Islet of Langerhans (tissue), 1 donor: Measurements from ENCODE around the gene SNCG.
"Not testable (repeated sequence)": the region's sequence is repeated elsewhere in the genome, so short reads cannot be mapped to it uniquely, and the experiment has no call there.

Source experiments
- FAIRE-seq: peaks from one replicate; lab custom pipeline; 2011; peaks lifted over from hg19 to GRCh38; lab: Jason Lieb, UNC

SNCG gene

DNA sequence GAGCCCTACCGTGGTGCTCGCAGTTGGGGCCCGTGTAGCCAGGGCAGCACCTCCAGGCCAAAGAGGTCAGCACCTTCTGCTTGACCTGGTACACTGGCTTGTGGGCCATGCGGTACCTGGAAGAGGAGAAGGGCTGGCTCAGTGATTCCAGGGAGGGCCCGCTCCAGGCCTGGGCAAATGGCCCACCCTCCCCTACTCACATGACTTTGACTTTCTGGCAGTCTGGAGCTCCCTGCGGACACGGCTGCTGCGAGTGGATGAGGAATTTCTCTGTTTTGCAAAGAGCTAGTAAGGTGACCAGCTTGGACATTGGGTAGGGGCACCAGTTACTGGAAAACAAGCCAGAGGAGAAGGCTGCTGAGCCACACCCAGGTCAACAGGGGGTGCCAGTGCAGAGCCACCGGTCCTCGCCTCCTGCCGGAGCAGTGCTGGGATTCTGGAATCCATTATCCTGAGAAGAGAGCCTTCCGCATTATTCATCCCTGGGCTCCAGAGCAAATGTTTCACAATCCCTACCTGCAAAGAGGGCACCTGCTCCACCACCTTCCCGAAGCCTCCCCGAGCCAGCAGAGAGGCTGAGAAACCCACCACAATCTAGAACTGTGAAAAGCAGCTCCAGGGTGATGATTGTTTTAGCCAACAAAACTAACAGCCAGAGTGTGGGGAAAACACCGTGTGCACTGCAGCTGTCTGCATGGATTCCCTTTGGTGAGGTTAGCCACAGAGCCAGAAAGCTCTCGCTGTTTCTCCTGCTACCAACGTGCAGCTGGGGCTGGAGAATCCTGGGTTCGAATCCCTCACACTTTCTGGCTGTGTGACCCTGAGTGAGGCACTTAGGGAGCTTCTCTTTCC, 12.8 kb upstream of the SNCG start:
- FAIRE-seq: no peak

DNA sequence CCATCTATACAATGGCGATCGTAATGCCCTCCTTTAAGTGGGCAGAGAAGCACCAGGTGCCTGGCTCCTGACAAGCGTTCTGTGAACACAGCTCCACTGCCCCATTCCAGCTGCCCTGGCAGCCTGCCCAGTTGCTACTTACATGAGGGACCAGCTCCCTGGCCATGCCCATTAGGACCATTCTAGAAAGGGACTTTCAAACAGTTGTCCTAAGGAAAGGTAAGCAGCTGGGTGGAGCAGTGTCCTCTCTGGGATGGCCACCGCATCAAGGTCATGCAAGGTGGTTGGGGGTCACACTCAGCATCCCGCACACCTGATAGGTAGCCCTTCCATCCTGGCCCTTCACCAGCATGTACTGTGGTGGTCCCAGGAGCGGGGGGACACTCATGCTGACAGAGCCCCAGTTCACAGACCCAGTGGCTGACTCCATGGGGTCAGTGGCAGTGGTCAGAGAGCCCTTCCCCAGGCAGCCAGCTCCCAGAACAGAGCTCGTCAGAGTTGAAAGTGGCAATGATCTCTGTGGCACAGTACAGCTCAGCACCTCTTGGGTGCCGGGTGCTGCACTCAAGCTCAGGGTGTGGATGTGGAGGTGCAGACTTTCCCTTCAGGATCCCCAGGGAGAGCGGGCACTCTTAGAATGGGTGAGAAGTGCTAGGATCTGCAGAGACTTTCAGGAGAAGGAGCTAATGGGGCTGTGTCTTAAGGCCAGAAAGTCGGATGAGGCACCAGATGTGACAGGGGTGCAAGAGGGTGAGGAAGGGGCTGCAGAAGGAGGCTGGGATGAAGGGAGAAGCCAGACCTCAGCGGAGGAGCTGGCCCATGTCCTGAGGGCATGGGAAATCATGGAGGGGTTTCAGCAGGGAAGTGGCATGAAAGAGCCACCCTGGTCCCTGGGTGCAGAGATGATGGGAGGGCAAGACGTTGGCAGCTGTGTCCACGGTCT, 11.9 kb upstream of the SNCG start:
- FAIRE-seq: no peak

DNA sequence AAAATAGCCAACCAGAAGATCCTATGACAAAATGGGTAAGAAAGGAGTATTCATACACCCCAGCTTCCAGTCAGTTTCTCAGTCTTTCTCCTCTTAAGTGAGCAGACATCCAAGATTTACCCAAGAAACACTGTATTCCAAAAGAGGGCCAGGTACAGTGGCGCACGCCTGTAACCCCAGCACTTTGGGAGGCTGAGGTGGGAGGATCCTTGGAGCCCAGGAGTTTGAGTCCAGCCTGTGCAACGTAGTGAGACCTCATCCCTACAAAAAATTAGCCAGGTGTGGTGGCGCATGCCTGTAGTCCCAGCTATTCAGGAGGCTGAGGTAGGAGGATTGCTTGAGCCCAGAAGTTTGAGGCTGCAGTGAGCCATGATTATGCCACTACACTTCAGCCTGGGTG, 10.6 kb upstream of the SNCG start:
- FAIRE-seq: not testable (repeated sequence)

DNA sequence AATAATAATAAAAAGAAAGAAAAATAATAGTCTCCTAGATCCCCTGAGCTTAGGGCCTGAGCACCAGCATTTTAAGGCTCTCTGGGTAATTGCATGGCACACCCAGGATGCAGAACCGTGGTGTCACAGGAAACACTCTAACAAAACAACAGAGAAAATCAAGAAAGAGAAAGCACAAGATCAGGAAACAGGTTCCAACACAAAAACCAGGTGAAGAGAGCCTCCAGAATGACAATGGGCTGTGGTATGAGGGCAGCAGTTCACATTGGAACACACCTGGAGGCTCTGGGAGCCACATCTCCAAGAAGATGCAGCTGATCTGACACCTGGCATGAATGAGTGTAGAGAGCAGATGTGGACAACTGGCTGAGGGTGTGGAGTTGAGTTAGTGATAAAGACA, 8.1 kb upstream of the SNCG start:
- FAIRE-seq: no peak

DNA sequence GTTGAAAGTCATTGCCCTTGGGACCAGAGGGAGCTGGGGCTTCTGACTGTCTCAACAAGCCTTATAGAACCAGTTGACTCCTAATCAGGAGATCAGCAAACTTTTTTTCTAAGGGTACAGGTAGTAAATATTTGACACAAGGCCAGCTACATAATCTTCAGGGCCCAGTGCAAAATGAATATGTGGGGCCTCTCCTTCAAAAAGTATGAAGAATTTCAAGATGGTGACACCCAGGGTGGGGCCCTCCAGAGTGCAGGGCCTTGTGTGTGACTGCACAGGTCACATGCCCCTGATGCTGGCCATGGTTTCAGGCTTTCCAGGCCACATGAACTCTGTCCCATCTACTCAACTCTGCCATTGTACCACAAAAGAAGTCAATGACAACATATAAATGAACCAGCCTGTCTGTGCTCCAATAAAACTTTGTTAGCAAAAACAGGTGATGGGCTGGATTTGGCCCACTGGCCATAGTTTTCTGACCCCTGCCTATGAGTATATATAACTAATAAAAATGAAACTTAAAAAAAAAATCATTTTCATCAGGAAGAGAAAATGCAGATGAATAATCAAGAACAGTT, 7.1 kb upstream of the SNCG start:
- no peak for FAIRE-seq

DNA sequence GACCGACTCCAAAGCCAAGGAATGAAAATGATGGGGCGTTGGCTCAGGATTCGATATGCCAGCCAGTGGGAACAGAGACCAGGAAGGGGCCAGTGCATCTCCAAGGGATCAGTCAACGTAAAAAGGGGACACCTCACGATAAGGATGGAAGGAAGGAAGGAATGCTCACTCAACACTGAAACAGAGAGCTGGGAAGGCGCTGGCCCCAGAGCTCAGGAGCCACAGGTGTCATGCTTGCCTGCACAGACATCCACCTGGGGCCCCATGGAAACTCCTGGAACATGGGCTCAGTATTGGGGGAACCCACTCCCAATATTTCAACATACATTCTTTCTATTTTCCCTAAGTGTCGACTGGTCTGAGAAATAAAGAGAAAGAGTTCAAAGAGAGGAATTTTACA, 6.3 kb upstream of the SNCG start:
- FAIRE-seq: no peak

DNA sequence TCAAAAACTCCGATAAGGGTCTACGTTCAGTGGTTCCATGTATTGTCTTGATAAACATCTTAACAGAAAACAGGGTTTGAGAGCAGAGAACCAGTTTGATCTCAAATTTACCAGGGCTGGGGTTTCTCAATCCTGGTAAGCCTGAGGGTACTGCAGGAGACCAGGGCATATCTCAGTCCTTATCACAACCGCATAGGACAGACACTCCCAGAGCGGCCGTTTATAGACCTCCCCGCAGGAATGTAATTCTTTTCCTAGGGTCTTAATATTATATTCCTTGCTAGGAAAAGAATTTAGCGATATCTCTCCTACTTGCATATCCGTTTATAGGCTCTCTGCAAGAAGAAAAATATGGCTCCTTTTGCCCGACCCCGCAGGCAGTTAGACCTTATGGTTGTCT, 5.7 kb upstream of the SNCG start:
- FAIRE-seq: not testable (repeated sequence)

DNA sequence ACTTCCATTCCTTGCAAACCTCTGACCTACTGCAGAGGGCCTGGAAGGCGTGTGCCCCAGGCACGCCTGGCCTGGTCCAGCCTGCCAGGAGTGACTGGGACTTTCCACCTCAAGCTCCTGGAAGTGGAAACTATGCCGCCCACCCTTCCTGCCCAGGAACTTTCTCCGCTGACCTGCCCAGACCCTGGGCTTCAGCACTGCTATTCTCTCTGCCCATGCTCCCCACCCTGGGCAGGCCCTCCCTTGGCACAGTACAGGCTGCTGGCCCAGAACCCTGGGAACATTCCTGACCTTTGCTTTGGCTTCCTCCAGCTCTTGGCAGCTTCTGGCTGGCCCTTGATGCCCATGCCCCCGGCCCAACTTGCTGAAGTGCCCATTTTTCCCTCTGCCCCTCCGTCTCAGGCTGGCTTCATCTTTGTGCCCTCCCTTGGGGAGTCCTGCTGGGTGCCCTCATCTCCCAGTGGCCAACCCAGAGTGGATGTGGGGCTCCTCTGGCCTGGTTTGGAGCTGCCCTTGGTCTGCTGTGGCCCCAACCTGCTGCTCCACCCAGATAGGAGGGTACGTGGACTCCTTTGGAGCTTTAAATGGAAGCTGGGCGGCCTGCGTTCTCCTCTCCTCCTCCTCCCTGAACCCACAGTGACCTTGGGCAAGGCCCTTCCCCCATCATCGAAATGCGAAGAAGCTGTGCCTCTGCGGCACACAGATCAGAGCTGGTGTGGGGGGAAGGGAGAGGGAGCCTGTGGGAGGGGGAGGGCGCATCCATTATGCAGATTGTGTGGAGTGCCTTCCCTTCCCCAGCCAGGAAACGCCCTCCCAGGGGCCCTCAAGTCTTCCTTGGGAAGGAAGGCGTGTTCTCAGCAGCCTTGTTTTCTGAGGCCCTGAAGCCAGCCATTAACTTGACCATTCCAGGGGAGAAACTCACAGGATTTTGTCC, 4.4 kb upstream of the SNCG start:
- FAIRE-seq: no peak

DNA sequence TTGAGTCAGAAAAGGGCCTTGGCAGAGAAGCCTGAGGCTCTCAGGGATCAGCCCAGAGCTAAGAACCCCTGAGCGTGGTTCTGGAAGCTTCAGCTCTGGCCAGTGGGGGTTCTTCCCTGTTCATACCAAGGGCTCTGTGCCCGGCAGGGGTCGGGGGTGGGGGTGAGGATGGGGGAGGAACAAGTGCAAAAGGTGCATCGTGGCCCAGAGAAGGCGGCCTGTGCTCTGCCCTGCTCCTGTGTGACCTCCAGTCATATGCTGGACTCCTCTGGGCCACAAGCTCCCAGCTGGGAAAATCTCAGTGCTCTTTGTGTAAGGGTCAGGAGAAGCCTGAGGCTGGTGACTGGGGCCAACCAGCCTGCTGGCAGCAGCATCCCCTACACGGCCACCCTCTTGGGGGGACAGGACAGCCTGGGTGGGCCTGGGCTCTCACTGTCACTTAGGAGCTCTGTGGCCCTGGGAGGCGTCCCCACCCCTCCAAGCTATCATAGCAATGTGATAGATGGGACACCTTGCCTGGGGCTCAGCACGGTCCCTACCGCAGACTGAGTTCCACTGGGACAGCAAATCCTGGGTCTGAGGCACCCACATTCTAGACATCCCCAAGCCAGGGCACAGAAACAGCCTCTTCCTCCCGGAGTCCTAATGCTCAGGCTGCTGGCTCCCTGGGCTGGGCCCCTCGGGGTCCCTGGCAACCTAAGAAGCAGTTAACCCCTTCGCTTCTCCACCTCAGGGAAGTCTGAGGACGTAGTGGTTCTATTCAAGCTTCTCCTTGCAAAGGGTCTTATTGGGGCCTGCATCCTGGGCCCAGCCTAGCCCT, 3.5 kb upstream of the SNCG start:
- no peak for FAIRE-seq

DNA sequence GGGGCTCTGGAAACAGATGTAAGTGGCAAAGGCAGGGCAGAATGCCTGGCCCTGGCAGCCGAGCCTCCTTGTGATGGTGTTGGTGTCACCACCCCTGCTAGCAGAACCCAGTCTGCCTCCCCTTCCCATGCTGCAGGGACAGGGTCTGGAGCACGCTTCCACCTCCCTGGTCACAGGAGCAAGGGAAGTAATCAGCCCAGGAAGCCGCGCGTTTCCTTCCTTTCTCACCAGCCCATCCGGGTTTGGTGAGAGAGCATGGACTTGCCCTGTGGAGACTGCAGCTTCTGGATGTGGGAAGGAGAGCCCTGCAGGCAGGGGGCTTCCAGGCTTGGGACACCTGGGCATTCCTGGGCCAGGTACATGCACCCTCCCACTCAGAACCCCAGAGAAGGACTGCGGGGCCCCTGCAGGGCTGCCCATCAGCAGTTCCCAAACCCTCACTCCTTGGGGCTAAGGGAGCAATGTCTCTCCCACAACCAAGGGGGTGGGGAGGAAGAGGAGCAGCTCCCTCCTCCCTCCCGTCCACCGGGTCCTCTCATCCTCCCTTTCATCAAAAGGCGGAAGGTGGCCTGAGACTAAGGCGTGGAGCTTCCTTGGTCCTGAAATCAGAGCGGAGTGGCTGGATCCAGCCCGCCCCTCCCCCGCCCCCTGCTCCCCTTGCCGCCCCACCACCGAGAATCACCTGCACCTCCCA, 2.8 kb upstream of the SNCG start:
- no peak for FAIRE-seq

DNA sequence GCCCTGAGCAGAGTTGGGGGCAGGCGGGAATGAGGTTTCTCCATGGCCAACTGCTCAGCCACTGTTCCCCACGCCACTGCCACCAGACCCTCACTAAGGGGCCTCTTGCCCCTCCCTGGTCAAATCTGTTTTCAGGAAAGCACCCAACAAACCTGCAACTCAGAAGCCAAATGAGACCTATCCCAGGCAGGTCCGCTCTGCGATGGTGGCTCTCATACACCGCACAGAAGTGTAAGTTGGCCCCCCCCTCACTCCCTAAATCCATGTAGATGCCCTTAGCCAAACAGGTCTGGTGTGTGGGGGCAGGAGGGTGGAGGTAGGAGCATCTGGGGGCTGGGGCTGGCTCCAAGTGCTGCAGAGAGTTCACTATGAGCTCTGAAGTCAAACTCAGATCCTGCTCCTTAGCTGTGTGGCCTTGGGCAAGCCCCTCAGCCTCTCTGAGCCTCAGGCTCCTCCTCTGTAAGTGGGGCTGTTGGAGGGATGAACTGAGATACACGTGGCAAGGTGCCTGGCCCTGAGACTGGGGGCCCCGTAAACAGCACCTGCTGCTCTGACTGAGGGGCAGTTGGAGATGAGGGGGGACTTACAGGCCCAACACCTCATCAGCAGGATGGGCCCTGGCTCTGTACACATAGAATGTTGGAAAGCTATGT, 2.1 kb upstream of the SNCG start:
- FAIRE-seq: no peak

DNA sequence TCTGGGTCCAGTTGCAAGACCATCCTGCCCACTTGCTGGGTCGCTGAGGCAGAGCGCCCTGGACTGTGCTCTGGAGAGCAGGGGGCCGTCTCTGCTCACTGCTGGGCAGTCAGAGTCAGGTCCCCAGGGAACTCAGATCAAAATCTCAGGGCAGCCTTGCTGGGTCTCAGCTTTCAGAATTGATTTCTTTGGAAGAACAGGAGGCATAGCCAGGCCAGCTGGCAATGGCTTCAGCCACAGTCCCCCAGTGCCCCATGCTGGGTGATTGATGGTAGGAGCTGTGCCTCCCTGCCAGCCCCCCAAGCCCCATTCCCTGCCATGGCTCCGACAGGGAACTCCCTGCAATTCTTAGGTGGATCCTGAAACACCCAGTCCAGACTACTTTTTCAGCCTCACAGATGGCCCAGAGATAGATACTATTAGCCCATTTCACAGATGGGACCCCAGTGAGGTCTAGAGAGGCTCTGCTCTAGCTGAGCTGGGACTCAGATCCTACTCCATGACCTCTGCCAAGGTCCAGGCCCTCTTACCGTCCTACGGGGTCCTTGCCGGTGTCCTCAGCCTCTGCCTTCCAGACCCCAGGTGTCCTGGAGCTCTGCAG, 1.5 kb upstream of the SNCG start:
- FAIRE-seq: no peak

DNA sequence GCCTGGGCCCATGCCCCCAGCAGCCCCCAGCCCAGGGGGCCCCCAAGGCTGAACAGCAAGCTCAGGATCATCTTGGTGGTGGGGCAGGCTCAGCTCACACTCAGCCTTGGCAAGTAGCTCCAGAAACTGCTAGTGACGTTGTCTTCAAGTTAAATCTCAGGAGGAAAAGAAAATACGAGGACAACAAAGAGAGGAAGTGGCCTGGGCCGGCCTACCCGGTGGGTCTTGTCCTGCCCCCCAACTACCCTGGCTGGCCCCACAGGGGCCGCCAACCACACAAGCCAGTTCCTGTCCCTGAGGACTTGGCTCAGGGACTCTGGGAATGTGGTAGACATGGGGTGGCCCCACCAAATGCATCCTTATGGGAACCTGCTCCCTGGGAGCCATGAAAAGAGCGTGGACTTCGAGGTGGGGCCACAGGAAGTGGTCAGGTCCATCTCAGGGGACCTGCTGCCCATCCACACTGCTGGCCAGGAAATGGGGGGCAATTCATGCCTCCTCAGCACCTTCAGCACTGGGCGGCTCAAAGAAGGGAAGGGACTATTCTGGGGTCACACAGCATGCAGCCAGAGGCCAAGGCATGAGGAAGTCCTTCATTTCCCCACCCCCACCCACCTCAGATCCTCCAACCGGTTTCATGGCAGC, 806 bp upstream of the SNCG start, which contains the start of gene MMRN2:
Gene MMRN2 (minus strand): TSS at position 145 of the 645 bp plus-strand sequence. CDS start 74 bp downstream, at position 71.
- no peak for FAIRE-seq

DNA sequence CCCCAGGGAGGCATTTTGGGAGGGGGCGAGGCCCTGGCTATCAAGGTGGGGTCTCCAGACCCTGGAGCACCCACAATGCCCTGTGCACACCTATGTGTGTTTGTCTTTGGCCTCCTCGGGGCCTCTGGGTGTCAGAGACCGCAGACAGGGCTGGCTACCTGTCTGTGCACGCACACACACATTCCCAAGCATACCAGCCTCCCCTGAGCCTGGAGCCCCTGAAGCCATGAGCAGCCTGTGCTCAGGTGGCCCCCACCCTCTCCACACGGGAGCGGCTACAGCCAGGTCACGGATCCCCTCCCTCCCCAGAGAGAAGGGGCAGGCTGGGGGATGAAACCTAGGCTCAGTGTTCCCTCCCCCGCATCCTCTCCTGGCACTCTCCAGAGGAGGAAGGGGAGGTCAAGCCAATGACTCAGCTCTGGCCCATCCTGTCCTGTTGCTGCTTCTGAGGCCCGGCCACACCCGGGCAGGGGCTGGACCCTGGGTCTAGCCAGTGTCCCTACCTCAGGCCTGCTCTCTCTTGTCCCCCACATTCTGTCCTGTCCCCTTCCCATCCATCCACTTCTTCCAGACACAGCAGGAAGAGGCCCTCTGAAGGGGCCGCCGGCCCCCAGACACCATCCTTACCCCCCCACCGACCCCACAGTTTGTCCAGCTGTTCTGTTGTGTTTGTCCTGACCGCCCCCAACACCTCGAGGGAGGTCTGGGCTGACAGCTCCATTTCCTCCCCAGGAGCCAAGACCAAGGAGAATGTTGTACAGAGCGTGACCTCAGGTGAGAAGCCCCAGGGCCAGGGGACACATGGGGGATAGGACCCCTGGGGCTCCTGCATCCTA, 720 bp downstream of the SNCG start:
- FAIRE-seq: no peak

DNA sequence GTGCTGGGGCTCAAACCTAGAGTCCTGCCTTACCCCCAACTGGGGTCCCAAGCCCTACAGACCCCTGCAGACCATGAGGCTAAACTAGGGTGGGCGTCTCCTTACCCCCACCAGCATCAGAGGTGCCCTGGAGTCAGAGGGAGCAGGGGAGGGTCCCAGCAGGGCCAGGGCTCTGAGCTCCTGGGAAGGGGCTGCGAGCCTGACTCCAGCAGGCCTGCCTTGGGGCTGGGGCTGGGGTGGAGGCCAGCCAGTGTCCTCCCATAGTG, 1.3 kb downstream of the SNCG start:
- FAIRE-seq: no peak

DNA sequence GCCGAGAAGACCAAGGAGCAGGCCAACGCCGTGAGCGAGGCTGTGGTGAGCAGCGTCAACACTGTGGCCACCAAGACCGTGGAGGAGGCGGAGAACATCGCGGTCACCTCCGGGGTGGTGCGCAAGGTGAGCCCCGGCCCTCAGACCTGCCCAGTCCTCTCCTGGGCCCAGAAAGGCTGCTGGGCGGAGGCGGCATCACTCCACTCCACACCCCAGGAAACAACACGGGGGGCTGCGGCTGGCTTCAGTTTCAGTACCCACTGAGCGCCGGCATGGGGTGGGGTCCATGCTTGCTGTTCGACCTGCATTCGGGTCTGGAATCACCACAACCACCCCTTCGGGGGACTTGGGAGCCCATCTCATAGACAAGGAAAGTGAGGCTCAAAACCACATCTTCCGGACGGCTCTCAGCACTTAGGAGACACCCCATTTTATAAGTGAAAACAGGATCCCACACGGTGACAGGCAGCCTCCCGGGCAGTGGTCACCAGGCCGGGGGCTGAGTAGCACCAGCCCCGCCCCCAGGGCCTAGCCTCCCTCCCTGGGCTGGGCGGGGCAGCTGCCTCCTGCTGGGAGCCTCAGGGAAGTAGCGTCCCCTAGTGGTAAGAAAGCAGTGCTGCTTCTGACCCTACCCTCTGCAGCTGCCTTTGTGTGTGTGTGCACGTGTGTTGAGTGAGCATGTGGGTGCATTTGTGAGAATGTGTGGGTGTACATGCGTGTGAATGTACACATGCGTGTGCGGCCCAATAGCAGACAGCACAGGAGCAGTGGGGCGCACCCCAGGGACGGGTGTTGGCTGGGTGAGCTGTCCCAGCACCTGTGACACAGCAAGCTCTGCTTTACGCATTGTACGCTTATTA, 1.8 kb downstream of the SNCG start:
- no peak for FAIRE-seq

DNA sequence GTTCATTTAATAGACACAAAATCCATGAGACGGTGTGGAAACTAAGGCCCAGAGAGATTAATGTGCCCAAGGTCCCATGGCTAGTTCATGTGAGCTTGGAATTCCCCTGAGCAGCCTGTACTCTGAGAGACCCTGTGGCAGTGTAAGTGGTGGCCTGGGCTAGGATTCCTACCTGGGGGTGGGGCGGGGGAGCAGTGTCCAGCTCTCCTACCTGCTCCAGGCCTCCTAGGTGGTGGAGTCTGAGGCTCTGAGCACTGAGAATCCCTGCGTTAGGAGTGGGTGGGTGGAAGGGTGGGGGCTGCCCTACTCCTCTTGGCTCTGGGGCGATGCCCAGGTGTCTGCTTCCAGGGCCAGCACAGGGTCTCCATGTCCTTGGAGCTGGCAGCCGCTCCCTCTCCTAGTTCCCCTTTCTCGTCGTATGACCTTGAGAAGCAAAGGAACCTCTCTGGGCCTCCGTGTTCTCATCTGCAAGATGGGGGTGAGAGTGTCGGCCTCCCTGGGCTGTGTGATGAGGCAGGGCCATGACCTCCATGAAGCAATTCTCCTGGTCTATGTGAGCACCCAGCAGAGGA, 2.5 kb downstream of the SNCG start:
- no peak for FAIRE-seq
